Activated naive CD8-positive, alpha-beta T cell treated with anti-CD3 and anti-CD28 coated beads, Interleukin-2, amount 50 U/mL, for 24 hours (primary cell): ENCODE results near the gene CLCN4.

ENCODE experiments used
- ATAC-seq: fragments of 150-1000 bp; cut with Tn5 transposase; one replicate; pipeline ENCODE4 v1.10.0; 2021
- DNase-seq: peaks from one replicate; pipeline ENCODE4 v3.0.0; 2021
- H3K27ac Mint-ChIP-seq: one replicate; pipeline ENCODE4 v1.8.0; 2021; ENCODE audit warnings: mild to moderate bottlenecking, mixed read lengths
- H3K27me3 Mint-ChIP-seq: one replicate; pipeline ENCODE4 v1.8.0; 2021; ENCODE audit warnings: mixed read lengths
- H3K36me3 Mint-ChIP-seq: one replicate; pipeline ENCODE4 v1.8.0; 2021; ENCODE audit warnings: low read depth, mixed read lengths
- H3K4me1 Mint-ChIP-seq: one replicate; pipeline ENCODE4 v1.8.0; 2021; ENCODE audit warnings: mixed read lengths
- H3K4me3 Mint-ChIP-seq: one replicate; pipeline ENCODE4 v1.8.0; 2021; ENCODE audit warnings: mild to moderate bottlenecking, moderate library complexity, mixed read lengths
- H3K9me3 Mint-ChIP-seq: one replicate; pipeline ENCODE4 v1.8.0; 2021; ENCODE audit warnings: mixed read lengths

Gene CLCN4

DNA sequence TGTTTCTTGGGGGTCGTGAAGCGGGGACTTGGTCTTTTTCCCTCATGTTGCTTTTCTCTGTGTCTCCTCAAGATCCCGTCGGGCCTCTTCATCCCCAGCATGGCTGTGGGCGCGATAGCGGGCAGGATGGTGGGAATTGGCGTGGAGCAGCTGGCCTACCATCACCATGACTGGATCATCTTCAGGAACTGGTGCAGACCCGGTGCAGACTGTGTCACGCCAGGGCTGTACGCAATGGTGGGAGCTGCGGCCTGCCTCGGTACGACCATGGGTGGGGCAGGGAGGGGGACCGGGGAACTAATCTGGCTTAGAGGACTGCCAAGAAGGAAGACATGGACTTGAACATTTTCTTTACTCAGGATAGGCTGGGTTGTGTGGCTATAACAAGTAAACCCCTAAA, 55.6 kb downstream of the CLCN4 start:
- no peaks in the 10 kb centered on the region for H3K9me3 Mint-ChIP-seq
- H3K27ac Mint-ChIP-seq, result no peak overlapping the region
- H3K4me3 Mint-ChIP-seq, result no peak overlapping the region
- H3K4me1 Mint-ChIP-seq, result no peaks in the 10 kb centered on the region
- DNase-seq (no peak), ATAC-seq (no peak)
- H3K27me3 Mint-ChIP-seq, result peaks cover 2% of the 10 kb centered on the region
- H3K36me3 Mint-ChIP-seq, result peaks cover 2% of the 10 kb centered on the region

DNA sequence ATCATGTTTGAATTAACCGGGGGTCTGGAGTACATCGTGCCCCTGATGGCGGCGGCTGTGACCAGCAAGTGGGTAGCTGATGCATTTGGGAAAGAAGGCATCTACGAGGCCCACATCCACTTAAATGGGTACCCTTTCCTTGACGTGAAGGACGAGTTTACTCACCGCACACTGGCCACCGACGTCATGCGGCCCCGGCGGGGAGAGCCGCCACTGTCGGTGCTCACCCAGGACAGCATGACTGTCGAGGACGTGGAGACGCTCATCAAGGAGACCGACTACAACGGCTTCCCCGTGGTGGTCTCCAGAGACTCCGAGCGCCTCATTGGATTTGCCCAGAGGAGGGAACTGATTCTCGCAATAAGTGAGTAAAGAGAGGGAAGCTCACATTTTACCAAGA, 56.9 kb downstream of the CLCN4 start:
- Mint-ChIP-seq H3K9me3 (no peaks in the 10 kb centered on the region), H3K27ac (no peak overlapping the region), H3K27me3 (peaks cover 2% of the 10 kb centered on the region), H3K36me3 (no peaks in the 10 kb centered on the region), H3K4me1 (no peaks in the 10 kb centered on the region), H3K4me3 (no peak overlapping the region)
- DNase-seq, result no peak
- ATAC-seq, result no peak

DNA sequence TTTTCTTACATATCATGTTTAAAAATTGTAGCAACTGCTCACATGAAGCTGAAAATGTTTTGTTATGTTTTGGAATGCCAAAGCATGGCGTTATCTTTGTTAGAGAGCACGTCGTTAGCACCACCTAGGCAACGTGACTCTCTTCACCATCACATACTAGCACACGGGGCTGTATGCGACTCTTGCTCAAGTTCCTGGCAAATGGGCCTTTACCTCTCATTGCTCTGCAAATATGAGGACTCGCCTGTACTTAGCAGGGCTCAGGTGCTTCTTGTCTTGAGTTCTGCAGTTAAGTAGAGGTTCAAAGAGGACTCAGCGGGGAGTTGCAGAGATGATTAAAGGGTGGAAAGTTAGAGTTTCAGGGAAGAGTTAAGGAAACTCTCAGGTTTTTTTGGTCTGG, 59.4 kb downstream of the CLCN4 start:
- H3K4me1 Mint-ChIP-seq, result no peaks in the 10 kb centered on the region
- H3K27ac Mint-ChIP-seq, result no peak overlapping the region
- H3K9me3 Mint-ChIP-seq, result no peaks in the 10 kb centered on the region
- no peaks in the 10 kb centered on the region for H3K36me3 Mint-ChIP-seq
- no peak for ATAC-seq
- H3K4me3 Mint-ChIP-seq, result no peak overlapping the region
- DNase-seq, result no peak
- no peaks in the 10 kb centered on the region for H3K27me3 Mint-ChIP-seq

DNA sequence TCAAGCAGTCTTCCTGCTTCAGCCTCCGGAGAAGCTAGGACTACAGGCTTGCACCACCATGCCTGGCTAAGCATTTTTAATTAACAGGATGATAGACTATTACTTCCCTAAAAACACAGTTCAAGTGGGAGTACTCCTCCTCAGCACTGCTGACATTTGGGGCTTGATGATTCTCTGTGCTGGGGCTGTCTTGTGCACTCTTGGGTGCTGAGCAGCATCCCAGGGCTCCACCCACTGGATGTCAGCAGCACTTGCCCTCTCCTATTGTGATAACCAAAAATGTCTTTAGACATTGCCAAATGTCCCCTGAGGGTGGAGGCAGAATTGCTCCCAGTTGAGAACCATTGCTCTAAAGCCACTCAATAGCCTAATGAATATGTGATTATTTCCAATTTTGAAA, 60.4 kb downstream of the CLCN4 start:
- Mint-ChIP-seq H3K9me3 (no peaks in the 10 kb centered on the region), H3K4me3 (no peak overlapping the region), H3K4me1 (no peaks in the 10 kb centered on the region), H3K27ac (no peak overlapping the region), H3K36me3 (no peaks in the 10 kb centered on the region), H3K27me3 (no peaks in the 10 kb centered on the region)
- DNase-seq (no peak), ATAC-seq (no peak)

DNA sequence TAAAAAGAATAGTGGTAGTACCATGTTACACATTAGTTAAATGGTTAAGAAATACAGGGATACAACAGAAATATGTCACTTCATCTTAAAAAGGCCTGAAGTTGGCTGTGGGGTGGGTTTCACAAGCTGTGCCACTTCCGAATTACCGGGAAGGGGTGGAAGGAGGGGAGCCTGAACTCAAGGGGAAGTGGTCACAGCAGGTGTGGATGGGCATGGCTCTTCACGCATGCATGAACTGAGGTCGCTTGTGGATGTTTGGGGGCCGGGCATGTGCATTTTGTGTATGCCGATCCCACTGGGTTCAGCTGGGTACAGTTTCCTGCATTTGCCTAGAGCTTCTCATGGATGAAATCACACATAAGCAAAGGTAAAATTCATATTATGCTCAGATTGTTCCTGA, 64.9 kb downstream of the CLCN4 start:
- Mint-ChIP-seq H3K36me3 (no peaks in the 10 kb centered on the region), H3K27me3 (no peaks in the 10 kb centered on the region), H3K4me3 (no peak overlapping the region), H3K27ac (no peak overlapping the region), H3K4me1 (no peaks in the 10 kb centered on the region), H3K9me3 (no peaks in the 10 kb centered on the region)
- no peak for DNase-seq
- ATAC-seq, result no peak

DNA sequence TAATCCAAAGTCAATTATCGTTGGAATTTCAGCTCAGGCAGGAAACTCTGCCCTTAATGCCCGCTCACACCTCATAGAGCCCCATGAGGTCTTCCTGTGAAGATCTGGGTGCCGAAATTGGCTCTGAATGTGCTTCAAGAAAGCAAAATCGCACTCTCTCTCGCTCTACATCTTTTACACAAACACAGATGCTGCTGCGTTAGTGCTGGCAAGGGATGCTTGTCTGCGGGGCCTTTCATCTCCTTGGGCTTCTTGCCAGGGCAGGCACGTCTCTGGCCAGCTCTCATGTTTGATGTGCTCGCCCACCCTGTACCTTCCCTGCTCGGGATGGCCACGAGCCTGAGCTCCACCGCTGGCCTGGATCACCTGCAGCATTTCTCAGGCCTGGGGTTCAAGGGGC, 66.5 kb downstream of the CLCN4 start:
- no peak overlapping the region for H3K27ac Mint-ChIP-seq
- no peaks in the 10 kb centered on the region for H3K9me3 Mint-ChIP-seq
- H3K36me3 Mint-ChIP-seq, result no peaks in the 10 kb centered on the region
- H3K4me1 Mint-ChIP-seq, result no peaks in the 10 kb centered on the region
- ATAC-seq (no peak), DNase-seq (no peak)
- no peak overlapping the region for H3K4me3 Mint-ChIP-seq
- no peaks in the 10 kb centered on the region for H3K27me3 Mint-ChIP-seq

DNA sequence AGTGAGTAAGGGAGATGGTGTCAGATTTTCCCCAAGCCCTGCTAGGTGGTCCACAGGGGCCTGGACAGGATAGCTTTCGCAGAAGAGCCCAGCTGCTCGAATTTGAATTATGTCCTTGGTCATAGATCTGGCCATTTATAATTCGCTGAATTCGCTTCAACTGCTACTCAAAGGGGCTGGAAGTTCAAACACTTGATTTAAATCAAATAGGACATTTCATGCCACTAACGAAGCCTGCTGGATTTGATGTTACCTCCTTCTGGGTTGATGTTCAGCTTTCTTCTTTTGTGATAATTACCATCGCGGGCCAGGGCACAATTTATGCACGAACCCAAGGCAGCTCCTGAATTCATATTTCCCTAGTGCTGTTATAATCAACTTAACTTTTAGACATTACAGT, 67.0 kb downstream of the CLCN4 start:
- no peaks in the 10 kb centered on the region for H3K27me3 Mint-ChIP-seq
- ATAC-seq (no peak), DNase-seq (no peak)
- no peaks in the 10 kb centered on the region for H3K4me1 Mint-ChIP-seq
- H3K36me3 Mint-ChIP-seq, result no peaks in the 10 kb centered on the region
- no peak overlapping the region for H3K4me3 Mint-ChIP-seq
- no peak overlapping the region for H3K27ac Mint-ChIP-seq
- no peaks in the 10 kb centered on the region for H3K9me3 Mint-ChIP-seq

DNA sequence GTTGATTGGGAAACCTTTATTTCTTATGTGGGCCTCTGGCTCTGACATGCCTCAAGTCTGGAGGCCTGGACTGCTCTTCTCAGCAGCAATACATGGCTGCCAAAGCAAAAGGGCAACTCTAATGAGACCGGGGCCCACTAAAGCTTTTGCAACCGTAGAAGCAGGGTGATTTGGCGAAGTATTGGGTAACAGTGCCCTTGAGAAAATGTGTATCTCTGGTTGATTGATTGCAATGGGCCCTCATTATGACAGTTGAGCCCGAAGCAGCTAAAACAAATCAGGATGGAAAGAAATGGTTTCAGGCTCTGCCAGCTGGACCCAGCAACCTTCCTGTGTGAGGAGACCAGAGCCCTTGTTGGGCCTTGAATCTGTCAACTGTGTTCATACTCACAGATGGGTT, 73.4 kb downstream of the CLCN4 start:
- Mint-ChIP-seq H3K4me1 (no peaks in the 10 kb centered on the region), H3K27me3 (no peaks in the 10 kb centered on the region), H3K4me3 (no peak overlapping the region), H3K27ac (no peak overlapping the region), H3K36me3 (no peaks in the 10 kb centered on the region), H3K9me3 (no peaks in the 10 kb centered on the region)
- ATAC-seq, result no peak
- no peak for DNase-seq

DNA sequence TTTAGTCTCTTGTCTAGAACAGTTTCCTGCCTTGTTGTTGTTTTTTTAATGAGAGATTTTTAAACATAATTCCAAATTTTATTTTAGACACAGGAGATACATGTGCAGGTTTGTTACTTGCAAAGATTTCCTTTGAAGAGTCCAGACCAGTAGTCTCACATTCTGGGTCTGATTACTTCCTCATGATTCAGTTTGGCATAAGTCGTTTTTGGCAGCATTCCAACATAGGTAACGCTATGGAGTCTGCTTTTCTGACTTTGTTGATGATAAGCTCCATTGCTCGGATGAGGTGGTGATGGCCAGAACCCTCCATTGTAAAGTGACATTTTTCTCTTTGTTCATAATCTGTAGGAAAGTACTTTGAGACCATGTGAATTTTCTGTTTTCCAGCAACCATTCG, 74.7 kb downstream of the CLCN4 start:
- Mint-ChIP-seq H3K36me3 (no peaks in the 10 kb centered on the region), H3K27ac (no peak overlapping the region), H3K4me1 (no peaks in the 10 kb centered on the region), H3K9me3 (no peaks in the 10 kb centered on the region), H3K4me3 (no peak overlapping the region), H3K27me3 (no peaks in the 10 kb centered on the region)
- DNase-seq (no peak), ATAC-seq (no peak)

DNA sequence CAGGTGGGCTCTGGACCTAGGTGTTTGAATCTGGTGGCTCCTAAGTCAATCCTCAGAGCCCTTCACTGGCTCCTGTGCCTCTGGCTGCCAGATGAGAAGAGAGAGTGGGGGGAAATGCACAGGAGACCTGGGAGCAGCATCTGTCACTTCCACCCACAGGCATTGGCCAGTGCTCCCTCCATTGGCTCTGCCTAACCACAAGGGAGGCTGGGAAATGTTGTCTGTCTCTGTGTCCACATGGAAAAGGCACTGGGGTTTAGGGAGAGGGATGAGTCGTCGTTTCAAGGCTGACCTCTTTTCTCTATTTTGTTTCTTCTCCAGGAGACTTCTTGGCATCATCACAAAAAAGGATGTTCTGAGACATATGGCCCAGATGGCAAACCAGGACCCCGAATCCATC, 76.4 kb downstream of the CLCN4 start:
- H3K27ac Mint-ChIP-seq, result no peak overlapping the region
- H3K9me3 Mint-ChIP-seq, result no peaks in the 10 kb centered on the region
- H3K4me3 Mint-ChIP-seq, result no peak overlapping the region
- H3K27me3 Mint-ChIP-seq, result no peaks in the 10 kb centered on the region
- no peak for ATAC-seq
- no peak for DNase-seq
- no peaks in the 10 kb centered on the region for H3K36me3 Mint-ChIP-seq
- H3K4me1 Mint-ChIP-seq, result no peaks in the 10 kb centered on the region

DNA sequence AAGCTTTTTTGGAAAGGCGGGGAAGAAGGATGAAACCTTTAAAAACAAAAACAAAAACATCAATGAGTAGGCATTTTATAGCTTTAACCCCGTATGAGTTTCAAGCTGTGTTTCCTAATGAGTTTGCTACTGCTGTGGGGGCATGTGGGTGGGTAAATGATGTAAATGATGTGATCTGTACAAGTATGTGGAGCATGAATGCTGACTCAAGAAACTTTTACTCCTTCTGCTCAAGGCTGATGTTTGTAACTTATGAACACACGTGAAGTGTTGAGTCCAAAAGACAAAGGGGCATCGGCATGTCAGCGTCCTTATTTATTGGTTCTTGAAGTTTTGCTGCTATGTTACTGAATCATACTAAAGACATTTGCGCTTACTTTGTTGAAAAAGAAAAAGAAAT, 76.9 kb downstream of the CLCN4 start:
- Mint-ChIP-seq H3K4me1 (no peaks in the 10 kb centered on the region), H3K4me3 (no peak overlapping the region), H3K36me3 (no peaks in the 10 kb centered on the region), H3K9me3 (no peaks in the 10 kb centered on the region), H3K27me3 (no peaks in the 10 kb centered on the region), H3K27ac (no peak overlapping the region)
- no peak for DNase-seq
- no peak for ATAC-seq

DNA sequence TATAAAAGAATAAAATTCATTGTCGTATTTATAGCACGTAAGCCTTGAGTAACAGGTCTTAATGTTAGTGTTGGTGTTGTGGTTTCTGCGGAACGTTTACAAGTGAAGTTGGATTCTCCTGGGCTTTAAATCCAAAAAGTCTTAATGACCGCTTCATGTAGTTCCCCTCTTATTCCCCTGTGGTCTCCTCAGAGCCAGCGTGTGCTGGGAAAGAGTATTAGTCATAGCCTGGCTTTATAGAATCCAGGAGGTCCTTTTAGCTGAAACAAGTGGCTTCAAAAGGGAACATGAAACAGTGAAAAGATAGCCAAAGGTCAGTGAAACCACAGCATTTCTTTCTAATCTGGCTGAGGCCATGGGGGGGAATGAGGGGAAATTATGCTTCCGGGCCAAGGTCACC, 79.1 kb downstream of the CLCN4 start:
- H3K36me3 Mint-ChIP-seq, result no peaks in the 10 kb centered on the region
- no peaks in the 10 kb centered on the region for H3K4me1 Mint-ChIP-seq
- H3K27ac Mint-ChIP-seq, result no peak overlapping the region
- no peak overlapping the region for H3K4me3 Mint-ChIP-seq
- ATAC-seq (no peak), DNase-seq (no peak)
- H3K27me3 Mint-ChIP-seq, result no peaks in the 10 kb centered on the region
- no peaks in the 10 kb centered on the region for H3K9me3 Mint-ChIP-seq

DNA sequence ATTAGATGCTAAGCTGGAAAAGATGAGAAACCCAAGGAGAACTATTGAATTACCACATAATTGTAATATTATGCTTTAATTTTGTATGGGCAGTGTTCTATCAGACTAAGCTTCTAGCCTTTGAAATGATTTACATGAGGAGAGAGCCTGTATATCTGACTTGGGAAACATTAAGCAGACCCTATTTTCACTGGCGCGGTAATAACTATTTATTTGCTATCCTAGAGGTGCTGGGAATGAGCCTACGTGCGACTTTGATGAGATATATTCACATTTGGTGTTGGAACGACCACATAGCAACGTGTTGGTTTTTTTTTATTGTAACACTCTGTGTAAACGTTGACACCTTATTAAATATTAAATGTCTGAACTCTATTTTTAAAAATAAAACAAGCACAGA, 80.5 kb downstream of the CLCN4 start:
- no peak for ATAC-seq
- Mint-ChIP-seq H3K4me3 (no peak overlapping the region), H3K27ac (no peak overlapping the region), H3K36me3 (no peaks in the 10 kb centered on the region), H3K27me3 (no peaks in the 10 kb centered on the region), H3K4me1 (no peaks in the 10 kb centered on the region), H3K9me3 (no peaks in the 10 kb centered on the region)
- no peak for DNase-seq

DNA sequence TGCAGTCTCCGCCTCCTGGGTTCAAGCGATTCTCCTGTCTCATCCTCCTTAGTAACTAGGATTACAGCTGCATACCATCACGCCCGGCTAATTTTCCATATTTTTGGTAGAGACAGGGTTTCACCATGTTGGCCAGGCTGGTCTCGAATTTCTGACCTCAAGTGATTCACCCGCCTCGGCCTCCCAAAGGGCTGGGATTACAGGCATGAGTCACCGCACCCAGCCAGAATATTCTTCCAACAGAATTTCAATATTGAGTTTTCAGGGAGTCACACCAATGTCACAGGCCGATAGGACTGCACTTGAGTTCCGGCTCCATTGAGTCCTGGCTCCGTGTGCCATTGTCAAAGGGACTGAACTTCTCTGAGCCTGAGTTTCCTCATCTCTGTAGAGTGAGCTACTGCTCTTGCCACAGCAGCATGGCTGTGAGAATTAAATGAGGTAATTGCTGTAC, 82.9 kb downstream of the CLCN4 start:
- H3K27ac Mint-ChIP-seq, result no peak overlapping the region
- DNase-seq (no peak), ATAC-seq (no peak)
- no peaks in the 10 kb centered on the region for H3K27me3 Mint-ChIP-seq
- H3K9me3 Mint-ChIP-seq, result no peaks in the 10 kb centered on the region
- H3K36me3 Mint-ChIP-seq, result no peaks in the 10 kb centered on the region
- H3K4me3 Mint-ChIP-seq, result no peak overlapping the region
- H3K4me1 Mint-ChIP-seq, result no peaks in the 10 kb centered on the region

DNA sequence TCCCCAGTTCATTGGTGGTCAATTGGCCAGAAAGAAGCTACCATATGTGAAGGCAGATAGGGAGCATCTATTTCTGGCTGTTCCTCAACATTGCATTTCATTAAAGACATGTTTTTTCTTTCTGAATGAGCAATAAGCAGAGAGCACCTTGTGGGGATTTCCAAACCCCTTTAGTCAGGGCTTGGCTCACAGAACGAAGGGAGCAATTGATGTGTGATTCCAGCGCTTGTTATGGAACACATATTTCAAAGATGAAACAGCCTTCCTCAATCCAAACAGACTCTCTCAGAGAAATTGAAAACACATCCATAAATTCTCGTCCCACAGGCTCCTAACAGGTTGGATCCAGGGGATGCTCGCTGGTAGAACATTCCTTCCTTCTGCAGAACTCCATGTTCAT, 84.1 kb downstream of the CLCN4 start:
- Mint-ChIP-seq H3K4me1 (no peaks in the 10 kb centered on the region), H3K4me3 (no peak overlapping the region), H3K27me3 (no peaks in the 10 kb centered on the region), H3K36me3 (no peaks in the 10 kb centered on the region), H3K27ac (no peak overlapping the region), H3K9me3 (no peaks in the 10 kb centered on the region)
- ATAC-seq (no peak), DNase-seq (no peak)

DNA sequence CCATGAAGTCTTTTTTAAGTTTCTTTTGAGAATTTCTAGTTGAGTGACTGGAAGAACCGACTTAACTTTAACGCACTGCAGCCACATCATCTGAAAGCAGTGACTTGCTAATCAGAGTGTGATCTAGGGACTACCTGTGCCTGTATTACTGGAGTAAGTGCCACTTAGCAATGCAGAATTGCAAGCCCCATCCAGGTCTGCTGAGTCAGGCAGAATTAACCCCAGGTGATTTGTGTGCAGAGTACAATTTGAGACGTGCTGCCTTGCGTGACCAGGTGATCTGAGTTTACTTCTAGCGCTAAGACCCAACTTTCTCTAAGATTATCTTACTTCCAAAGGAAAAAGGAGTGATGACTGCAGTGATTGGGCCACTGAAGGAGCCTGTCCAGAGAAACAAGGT, 85.3 kb downstream of the CLCN4 start:
- no peak for ATAC-seq
- H3K27me3 Mint-ChIP-seq, result no peaks in the 10 kb centered on the region
- no peak for DNase-seq
- H3K9me3 Mint-ChIP-seq, result no peaks in the 10 kb centered on the region
- no peak overlapping the region for H3K27ac Mint-ChIP-seq
- H3K36me3 Mint-ChIP-seq, result no peaks in the 10 kb centered on the region
- no peak overlapping the region for H3K4me3 Mint-ChIP-seq
- no peaks in the 10 kb centered on the region for H3K4me1 Mint-ChIP-seq
